Measurements from ENCODE around the gene LYPLAL1. TPM values are rescaled to one million over a fixed set of nuclear protein-coding genes. Genes with fewer than 3 reads are reported as not detected.

Gene LYPLAL1
- total and polyA plus RNA-seq, 10 donors: 13.6 to 42.5 (median 28.8) TPM

- Histone ChIP-seq H3K27me3 (replicated peaks in 1 of 7) (no peaks in the 10 kb centered on the region), H3K4me1 (no peaks in the 10 kb centered on the region), H3K27ac (no peak overlapping the region), H3K9me3 (peaks cover 0 to 10% (median 2%) of the 10 kb centered on the region in 8 donors), H3K4me3 (no peak overlapping the region), H3K36me3 (no peaks in the 10 kb centered on the region)
- WGBS, 5 donors: 82 to 90% (median 83%) methylated on average over 3 of the region's 3 CpGs
- DNase-seq: no peak
- intact Hi-C loops (cut with DNase I; ENCODE audit: low total_unique reads): no loop called here
- TF ChIP-seq CTCF (IDR thresholded peaks at IDR 0.05 in 8 of 11, conservative IDR thresholded peaks at IDR 0.05 in 3 of 11) (no peak), POLR2A (IDR thresholded peaks at IDR 0.05) (no peak), POLR2AphosphoS5 (IDR thresholded peaks at IDR 0.05) (no peak)
Measured at GRCh38 chr1:219138747-219139146, 34.9 kb upstream of the LYPLAL1 start.

- TF ChIP-seq POLR2AphosphoS5 (IDR thresholded peaks at IDR 0.05): no peak
Measured at GRCh38 chr1:219140303-219140877, 33.3 kb upstream of the LYPLAL1 start.

GRCh38 chr1:219143735-219144134 is 29.9 kb upstream of the LYPLAL1 start:
- H3K4me3 ChIP-seq: no peak overlapping the region
- H3K4me1 ChIP-seq: no peaks in the 10 kb centered on the region
- H3K36me3 ChIP-seq: no peaks in the 10 kb centered on the region
- no peak for DNase-seq
- intact Hi-C loops (cut with DNase I; ENCODE audit: low total_unique reads): no loop called here
- 92 to 95% (median 93%) methylated on average over 1 of the region's 1 CpG for WGBS, 5 donors
- H3K27me3 ChIP-seq (replicated peaks in 1 of 7): no peaks in the 10 kb centered on the region
- no peak for TF ChIP-seq POLR2AphosphoS5 (IDR thresholded peaks at IDR 0.05)
- TF ChIP-seq CTCF (IDR thresholded peaks at IDR 0.05 in 8 of 11, conservative IDR thresholded peaks at IDR 0.05 in 3 of 11): no peak
- no peak for TF ChIP-seq POLR2A (IDR thresholded peaks at IDR 0.05)
- H3K9me3 ChIP-seq: no peaks in the 10 kb centered on the region
- no peak overlapping the region for H3K27ac ChIP-seq

More at GRCh38 chr1:219140303-219140877, 33.3 kb upstream of the LYPLAL1 start:
- Histone ChIP-seq H3K4me3 (no peak overlapping the region), H3K9me3 (peaks cover 0 to 3% (median 0%) of the 10 kb centered on the region in 8 donors), H3K4me1 (no peaks in the 10 kb centered on the region), H3K27ac (no peak overlapping the region), H3K27me3 (replicated peaks in 1 of 7) (no peaks in the 10 kb centered on the region), H3K36me3 (no peaks in the 10 kb centered on the region)
- intact Hi-C loops (cut with DNase I; ENCODE audit: low total_unique reads): no loop called here
- no peak for DNase-seq
- WGBS, 5 donors: 34 to 40% (median 39%) methylated on average over 2 of the region's 2 CpGs

GRCh38 chr1:219144658-219145315 is 28.9 kb upstream of the LYPLAL1 start:
- intact Hi-C loops (cut with DNase I; ENCODE audit: low total_unique reads): no loop called here
- Histone ChIP-seq H3K36me3 (no peaks in the 10 kb centered on the region), H3K4me3 (no peak overlapping the region), H3K4me1 (no peaks in the 10 kb centered on the region), H3K27me3 (replicated peaks in 1 of 7) (no peaks in the 10 kb centered on the region), H3K9me3 (no peaks in the 10 kb centered on the region), H3K27ac (peak overlapping the region in 3 of 8 donors; percentile 27 to 52 (median 35))
- TF ChIP-seq POLR2A (IDR thresholded peaks at IDR 0.05) (no peak), POLR2AphosphoS5 (IDR thresholded peaks at IDR 0.05) (no peak), CTCF (IDR thresholded peaks at IDR 0.05 in 8 of 11, conservative IDR thresholded peaks at IDR 0.05 in 3 of 11) (no peak)
- no peak for DNase-seq
- 21 to 30% (median 24%) methylated on average over 2 of the region's 2 CpGs for WGBS, 5 donors
